Fibroblast of pulmonary artery (primary cell): ENCODE data around the gene TTYH1.
A peak's percentile ranks its signal among the peaks of the same experiment; 100 is the strongest.
"Not testable (repeated sequence)": the region's sequence is repeated elsewhere in the genome, so short reads cannot be mapped to it uniquely, and the experiment has no call there.

Experiments
- DNase-seq: peaks from one replicate; pipeline ENCODE4 v3.0.0-alpha.2; 2010; ENCODE audit warnings: low read depth
- H3K4me3 ChIP-seq: replicated peaks from 2 replicates; pipeline ENCODE4 v1.5.1; 2011; ENCODE audit warnings: low read depth, mild to moderate bottlenecking, control low read depth, low read length, moderate library complexity
- TF ChIP-seq, protein P1 (sequence below): IDR thresholded peaks from 2 replicates; pipeline ENCODE4 v1.5.1; 2011; ENCODE audit warnings: mild to moderate bottlenecking, control low read depth, low read length, inconsistent platforms; ENCODE audit errors: missing control alignments

Gene TTYH1

DNA sequence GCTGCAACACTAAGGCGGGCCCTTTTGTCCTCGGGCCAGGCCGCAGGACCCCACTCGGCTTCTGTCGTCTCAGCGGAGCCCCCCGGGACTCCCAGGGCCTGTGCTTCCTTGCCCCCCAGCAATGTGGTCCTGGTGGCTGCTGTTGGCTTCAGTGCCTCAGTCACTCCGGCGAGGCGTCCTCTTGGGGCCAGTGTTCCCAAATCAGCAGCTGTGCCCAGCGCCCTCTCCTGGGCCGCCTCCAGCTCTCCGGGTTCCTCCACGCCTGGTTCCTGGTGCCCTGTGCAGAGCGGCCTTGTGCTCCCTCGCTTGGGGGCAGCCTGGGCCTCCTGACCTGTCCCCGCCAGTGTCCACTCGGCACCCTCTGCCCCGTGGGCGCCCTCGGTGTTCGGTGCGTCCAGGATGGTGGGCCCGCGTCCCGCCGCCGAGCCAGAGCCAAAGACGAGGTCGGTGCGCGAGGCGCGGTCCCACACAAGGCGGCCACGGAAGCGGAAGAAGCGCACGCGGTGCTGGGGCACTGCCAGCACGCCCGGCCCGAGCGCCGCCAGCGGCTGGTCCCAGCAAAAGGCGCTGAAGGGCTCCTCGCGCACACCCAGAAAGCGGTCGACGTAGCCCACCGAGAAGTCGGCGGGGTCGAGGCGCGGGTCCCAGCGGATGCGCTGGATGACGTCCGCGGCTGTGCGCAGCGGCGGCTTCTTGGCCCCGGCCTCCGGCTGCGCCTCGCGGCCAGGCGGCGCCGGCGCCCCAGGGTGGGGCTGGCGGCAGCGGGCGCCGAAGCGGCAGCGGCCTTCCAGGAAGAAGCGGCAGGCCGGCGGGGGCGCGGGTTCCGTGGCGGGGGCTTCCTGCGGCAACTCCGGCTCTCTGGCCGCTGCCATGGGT is 47.6 kb downstream of the TTYH1 start:
- H3K4me3 ChIP-seq: peak overlapping the region; percentile 58
- peak; percentile 70 for DNase-seq
- TF ChIP-seq, protein P1, sequence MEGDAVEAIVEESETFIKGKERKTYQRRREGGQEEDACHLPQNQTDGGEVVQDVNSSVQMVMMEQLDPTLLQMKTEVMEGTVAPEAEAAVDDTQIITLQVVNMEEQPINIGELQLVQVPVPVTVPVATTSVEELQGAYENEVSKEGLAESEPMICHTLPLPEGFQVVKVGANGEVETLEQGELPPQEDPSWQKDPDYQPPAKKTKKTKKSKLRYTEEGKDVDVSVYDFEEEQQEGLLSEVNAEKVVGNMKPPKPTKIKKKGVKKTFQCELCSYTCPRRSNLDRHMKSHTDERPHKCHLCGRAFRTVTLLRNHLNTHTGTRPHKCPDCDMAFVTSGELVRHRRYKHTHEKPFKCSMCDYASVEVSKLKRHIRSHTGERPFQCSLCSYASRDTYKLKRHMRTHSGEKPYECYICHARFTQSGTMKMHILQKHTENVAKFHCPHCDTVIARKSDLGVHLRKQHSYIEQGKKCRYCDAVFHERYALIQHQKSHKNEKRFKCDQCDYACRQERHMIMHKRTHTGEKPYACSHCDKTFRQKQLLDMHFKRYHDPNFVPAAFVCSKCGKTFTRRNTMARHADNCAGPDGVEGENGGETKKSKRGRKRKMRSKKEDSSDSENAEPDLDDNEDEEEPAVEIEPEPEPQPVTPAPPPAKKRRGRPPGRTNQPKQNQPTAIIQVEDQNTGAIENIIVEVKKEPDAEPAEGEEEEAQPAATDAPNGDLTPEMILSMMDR: peak; percentile 15

DNA sequence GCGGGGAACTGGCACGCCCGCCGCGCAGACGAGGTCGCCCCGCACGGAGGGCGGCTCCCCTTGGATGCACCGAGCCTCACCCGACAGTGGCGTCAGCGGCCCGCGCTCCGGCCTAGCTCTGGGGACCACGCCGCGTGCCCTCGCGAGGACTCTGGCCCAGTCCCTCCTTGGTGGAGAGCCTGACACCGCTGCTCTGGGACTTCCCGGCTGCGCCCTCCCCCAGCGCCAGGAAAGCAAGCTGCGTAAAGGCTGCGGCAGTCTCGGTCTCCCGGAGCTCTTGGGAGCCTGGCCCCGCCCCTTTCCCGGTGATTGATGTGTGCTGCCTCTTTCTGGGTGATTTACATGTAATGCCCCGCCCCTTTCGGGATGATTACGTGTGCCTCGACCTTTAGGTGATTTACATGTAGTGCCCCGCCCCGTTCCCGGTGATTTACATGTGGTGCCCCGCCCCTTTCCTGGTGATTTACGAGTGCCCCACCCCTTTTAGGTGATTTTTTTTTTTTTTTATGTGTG is 48.3 kb downstream of the TTYH1 start, which contains the start of gene LENG9:
Gene LENG9 (minus strand): TSS at position 248 of the 513 bp plus-strand sequence. CDS start 252 bp downstream, outside the sequence.
- peak within 1 kb of the TSS; percentile 58 for H3K4me3 ChIP-seq
- DNase-seq: peak; percentile 99
- TF ChIP-seq, protein P1: no peak

DNA sequence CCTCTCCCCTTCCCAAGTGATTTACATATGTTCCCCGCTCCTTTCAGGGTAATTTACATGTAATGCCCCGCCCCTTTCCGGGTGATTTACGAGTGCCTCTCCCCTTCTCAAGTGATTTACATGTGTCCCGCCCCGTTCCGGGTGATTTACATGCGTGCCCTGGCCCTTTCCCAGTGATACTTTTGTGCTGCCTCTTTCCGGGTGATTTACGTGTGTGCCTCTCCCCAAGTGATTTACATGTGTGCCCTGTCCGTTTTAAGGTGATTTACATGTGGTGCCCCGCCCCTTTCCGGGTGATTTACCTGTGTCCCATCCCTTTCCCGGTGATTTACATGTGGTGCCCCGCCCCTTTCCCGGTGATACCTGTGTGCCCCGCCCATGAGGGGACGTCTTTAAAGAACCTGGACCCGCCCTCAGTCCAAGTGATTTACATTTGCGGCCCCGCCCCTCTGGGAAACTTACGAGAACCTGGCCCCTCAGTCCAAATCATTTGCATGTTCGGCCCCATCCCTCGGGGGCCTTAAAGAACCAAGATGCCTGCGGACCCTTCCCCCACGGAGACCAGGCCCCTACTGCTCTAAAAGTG is 48.9 kb downstream of the TTYH1 start:
- DNase-seq: peak; percentile 90
- TF ChIP-seq, protein P1: no peak
- peak overlapping the region; percentile 58 for H3K4me3 ChIP-seq

DNA sequence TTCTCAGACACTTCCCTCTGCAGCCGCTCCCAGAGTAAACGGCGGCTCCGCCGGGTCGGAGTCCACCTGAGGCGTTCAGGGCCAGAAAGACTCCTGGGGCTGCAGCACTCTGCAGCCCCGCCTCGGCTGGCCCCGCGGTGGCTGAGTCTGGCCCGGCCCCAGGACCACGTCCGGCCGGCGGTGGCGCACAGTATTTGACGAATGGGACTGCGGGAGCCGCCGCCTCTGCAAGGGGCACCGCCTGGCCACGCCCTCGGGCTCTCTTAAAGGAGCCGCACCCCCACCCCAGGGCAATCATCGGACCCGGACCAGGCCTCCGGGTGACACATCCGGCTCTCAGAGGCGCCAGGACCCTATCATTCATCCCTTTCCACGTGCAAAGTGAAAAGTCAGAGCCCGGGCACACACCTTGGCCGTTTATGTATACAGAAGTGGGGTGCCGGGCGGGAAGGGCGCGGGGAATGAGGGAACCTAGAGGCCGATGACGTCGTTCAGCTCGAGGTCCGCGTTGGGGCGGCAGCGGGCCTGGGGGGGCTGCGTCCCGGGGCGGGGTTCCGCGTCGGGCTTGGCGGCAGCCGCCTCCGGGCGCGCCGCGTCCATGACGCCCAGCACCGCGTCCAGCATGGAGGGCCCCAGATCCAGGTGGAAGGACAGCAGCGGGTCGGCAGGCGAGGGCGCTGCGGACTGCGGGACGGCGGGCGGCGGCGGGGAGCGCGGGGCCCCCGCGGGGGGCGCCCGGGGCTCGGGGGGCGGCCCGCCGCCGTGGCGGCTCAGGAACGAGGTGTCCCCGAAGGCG is 49.6 kb downstream of the TTYH1 start:
- TF ChIP-seq, protein P1: no peak
- DNase-seq: peak; percentile 82
- H3K4me3 ChIP-seq: peak overlapping the region; percentile 58

DNA sequence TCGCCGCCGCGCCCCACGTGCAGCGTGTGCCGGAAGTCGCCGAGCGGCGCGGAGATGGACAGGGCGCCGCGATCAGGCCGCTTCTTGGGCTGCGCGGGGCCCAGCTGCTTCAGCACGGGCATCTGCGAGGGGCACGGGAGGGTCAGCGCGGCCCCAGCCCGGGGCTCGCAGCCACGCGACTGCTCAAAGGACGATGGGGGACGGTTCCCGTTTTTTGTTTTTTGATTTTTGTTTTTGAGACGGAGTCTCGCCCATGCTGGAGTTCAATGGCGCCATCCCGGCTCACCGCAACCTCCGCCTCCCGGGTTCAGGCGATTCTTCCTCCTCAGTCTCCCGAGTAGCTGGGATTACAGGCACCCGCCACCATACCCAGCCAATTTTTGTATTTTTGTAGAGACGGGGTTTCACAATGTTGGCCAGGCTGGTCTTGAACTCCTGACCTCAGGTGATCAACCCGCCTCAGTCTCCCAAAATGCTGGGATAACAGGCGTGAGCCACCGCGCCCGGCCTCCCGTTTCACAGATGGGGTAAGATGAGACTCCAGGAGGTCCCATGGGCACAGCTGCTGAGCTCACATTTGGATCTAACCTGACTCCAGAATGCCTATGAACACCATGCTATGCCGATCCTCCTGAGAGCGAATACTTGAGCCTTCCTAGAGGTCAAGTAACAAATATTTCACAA is 50.3 kb downstream of the TTYH1 start:
- TF ChIP-seq, protein P1: no peak
- H3K4me3 ChIP-seq: no peak overlapping the region
- DNase-seq: no peak

DNA sequence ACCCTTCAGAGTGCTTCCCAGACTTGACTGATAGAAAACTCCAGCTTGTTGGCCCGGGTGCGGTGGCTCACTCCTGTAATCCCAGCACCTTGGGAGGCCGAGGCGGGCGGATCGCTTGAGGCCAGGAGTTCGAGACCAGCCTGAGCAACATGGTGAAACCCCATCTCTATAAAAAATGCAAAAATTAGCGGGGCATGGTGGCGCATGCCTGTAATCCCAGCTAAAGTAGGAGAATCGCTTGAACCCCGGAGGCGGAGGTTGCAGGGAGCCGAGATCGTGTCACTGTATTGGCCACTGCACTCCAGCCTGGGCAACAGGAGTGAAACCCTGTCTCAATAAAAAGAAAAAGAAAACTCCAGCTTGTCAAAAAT is 50.8 kb downstream of the TTYH1 start:
- H3K4me3 ChIP-seq, DNase-seq: not testable (repeated sequence)
